NCI-H1930 (cell line): ENCODE measurements around the gene CLMN.

Source experiments
- DNase-seq, 2 experiments: peaks; one replicate each; lab custom pipeline; 2025; lab: John Stamatoyannopoulos, UW

Gene CLMN

GRCh38 chr14:95303552-95303951, 16.2 kb downstream of the CLMN start:
- no peak for DNase-seq

- no peak for DNase-seq
Measured at GRCh38 chr14:95302667-95303506, 16.8 kb downstream of the CLMN start.

- no peak for DNase-seq
Measured at GRCh38 chr14:95301527-95302187, 18.1 kb downstream of the CLMN start.

GRCh38 chr14:95300697-95301526, 18.8 kb downstream of the CLMN start:
- DNase-seq: no peak

GRCh38 chr14:95300002-95300696, 19.6 kb downstream of the CLMN start:
- no peak for DNase-seq

- no peak for DNase-seq
Measured at GRCh38 chr14:95299271-95299670, 20.4 kb downstream of the CLMN start.

GRCh38 chr14:95297832-95298231, 21.9 kb downstream of the CLMN start:
- DNase-seq: no peak

- no peak for DNase-seq
Measured at GRCh38 chr14:95296966-95297365, 22.7 kb downstream of the CLMN start.

GRCh38 chr14:95295600-95296376, 23.9 kb downstream of the CLMN start:
- DNase-seq: no peak

GRCh38 chr14:95294834-95295599, 24.7 kb downstream of the CLMN start:
- no peak for DNase-seq

- no peak for DNase-seq
Measured at GRCh38 chr14:95294320-95294719, 25.4 kb downstream of the CLMN start.

- no peak for DNase-seq
Measured at GRCh38 chr14:95293449-95293848, 26.3 kb downstream of the CLMN start.

- DNase-seq: no peak
Measured at GRCh38 chr14:95292660-95293425, 26.9 kb downstream of the CLMN start.

- DNase-seq: no peak
Measured at GRCh38 chr14:95291859-95292542, 27.7 kb downstream of the CLMN start.

GRCh38 chr14:95290871-95291431, 28.8 kb downstream of the CLMN start:
- DNase-seq: no peak

GRCh38 chr14:95290021-95290420, 29.7 kb downstream of the CLMN start:
- DNase-seq: no peak

GRCh38 chr14:95289323-95290010, 30.2 kb downstream of the CLMN start:
- no peak for DNase-seq

GRCh38 chr14:95288672-95289322, 30.9 kb downstream of the CLMN start:
- DNase-seq: no peak
